GM19025 (cell line): Measurements from ENCODE around the gene PRKAR1A.
"Not testable (repeated sequence)": the region's sequence is repeated elsewhere in the genome, so short reads cannot be mapped to it uniquely, and the experiment has no call there.

Source experiments
- ATAC-seq: cut with Tn5 transposase; IDR thresholded peaks from one replicate; pipeline ENCODE4 v1.9.1; 2021; ENCODE audit warnings: mild to moderate bottlenecking, low read depth, moderate library complexity; ENCODE audit not compliant: unreplicated experiment

Gene PRKAR1A

DNA sequence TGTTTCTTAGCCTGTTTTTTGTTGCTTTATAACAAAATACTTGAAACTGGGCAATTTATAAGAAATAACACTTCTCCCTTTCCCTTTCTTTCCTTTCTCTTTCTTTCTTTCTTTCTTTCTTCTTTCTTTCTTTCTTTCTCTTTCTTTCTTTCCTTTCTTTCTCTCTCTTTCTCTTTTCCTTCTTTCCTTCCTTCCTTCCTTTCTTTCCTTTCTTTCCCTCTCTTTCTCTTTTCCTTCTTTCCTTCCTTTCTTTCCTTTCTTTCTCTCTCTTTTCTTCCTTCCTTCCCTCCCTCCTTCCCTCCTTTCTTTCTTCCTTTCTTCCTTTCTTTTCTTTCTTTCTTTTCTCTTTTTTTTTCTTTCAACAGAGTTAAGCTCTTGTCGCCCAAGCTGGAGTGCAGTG, 61.1 kb downstream of the PRKAR1A start:
- ATAC-seq: no peak

DNA sequence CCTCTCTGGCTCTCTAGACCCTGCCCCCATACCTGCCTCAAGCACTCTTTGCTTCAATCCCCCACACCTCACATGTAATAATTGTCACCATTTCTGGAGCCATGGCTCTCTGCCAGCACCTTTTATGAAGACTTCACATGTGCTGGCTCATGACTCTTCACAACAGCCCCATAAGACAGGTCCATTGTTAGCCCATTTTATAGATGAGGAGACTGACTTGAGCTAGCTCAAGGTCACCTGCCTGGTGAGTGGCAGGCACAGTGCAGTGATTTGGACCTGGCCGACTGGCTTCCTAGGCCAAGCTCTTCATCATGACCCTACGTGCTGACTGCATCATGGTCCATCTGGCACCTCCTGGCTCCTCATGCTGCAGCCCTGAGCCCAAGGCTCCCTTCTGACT, 63.9 kb downstream of the PRKAR1A start:
- no peak for ATAC-seq

GRCh38 chr17:68576811-68577496, 64.7 kb downstream of the PRKAR1A start:
- ATAC-seq: no peak

- no peak for ATAC-seq
These were observed 65.2 kb downstream of the PRKAR1A start for GRCh38 chr17:68577497-68577821.

GRCh38 chr17:68578236-68578635, 66.0 kb downstream of the PRKAR1A start:
- ATAC-seq: no peak

- no peak for ATAC-seq
These were observed 67.1 kb downstream of the PRKAR1A start for GRCh38 chr17:68579194-68579927.

- no peak for ATAC-seq
These were observed 68.1 kb downstream of the PRKAR1A start for GRCh38 chr17:68580236-68580770.

GRCh38 chr17:68581863-68582645, 69.8 kb downstream of the PRKAR1A start:
- no peak for ATAC-seq

GRCh38 chr17:68582867-68583266, 70.6 kb downstream of the PRKAR1A start:
- not testable (repeated sequence) for ATAC-seq

GRCh38 chr17:68584581-68585303, 72.5 kb downstream of the PRKAR1A start:
- no peak for ATAC-seq

- ATAC-seq: no peak
These were observed 73.4 kb downstream of the PRKAR1A start for GRCh38 chr17:68585643-68586042.

DNA sequence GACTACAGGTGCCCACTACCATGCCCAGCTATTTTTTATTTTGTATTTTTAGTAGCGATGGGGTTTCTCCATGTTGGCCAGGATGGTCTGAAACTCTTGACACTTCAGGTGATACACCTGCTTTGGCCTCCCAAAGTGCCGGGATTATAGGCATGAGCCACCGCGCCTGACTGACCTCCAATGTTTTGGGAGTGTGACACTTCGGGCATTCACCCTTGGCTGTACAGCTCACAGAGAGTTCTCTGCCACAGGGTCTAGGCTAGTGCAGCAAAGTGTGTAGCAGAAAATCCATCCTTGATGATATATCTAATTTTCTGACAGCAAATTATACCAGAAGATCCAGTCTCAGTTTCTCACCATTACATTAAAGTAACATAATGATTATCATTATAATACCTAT, 74.8 kb downstream of the PRKAR1A start:
- no peak for ATAC-seq

DNA sequence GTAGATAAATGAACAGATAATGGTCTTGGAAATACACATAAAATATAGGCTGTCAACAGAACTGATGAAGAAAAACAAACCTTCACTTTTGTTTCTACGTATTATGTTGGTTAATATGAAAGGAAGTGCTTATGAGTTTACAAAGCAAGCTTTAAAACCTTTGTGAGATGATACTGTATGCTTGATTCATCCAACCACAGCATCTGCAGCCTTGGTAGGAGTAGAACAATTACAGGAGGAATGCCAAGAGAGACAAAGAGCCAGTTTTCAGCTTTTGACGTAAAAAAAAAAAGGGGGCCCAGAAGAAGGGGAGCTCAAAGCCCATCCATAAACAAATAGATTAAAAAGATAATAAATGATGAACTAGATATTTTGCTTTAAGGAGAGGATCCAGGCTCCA, 75.6 kb downstream of the PRKAR1A start:
- ATAC-seq: no peak

DNA sequence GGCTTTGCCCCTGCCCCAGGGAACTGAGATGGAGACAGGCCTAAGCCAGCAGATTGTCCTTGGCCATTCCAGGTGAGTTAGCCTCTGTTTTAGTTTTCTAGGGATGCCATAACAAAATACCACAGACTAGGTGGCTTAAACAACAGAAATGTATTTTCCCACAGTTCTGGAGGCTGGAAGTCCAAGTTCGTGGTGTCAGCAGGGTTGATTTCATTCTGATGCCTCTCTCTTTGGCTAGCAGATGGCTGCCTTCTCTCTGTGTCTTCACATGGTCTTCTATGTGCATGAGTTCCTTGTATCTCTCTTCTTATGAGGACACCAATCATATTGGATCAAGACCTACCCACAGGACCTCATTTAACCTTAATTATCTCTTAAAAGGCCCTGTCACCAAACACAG, 76.1 kb downstream of the PRKAR1A start:
- no peak for ATAC-seq

GRCh38 chr17:68589086-68589485, 76.9 kb downstream of the PRKAR1A start:
- no peak for ATAC-seq

- ATAC-seq: no peak
These were observed 79.4 kb downstream of the PRKAR1A start for GRCh38 chr17:68591583-68591982.

- no peak for ATAC-seq
These were observed 79.8 kb downstream of the PRKAR1A start for GRCh38 chr17:68592009-68592408.

DNA sequence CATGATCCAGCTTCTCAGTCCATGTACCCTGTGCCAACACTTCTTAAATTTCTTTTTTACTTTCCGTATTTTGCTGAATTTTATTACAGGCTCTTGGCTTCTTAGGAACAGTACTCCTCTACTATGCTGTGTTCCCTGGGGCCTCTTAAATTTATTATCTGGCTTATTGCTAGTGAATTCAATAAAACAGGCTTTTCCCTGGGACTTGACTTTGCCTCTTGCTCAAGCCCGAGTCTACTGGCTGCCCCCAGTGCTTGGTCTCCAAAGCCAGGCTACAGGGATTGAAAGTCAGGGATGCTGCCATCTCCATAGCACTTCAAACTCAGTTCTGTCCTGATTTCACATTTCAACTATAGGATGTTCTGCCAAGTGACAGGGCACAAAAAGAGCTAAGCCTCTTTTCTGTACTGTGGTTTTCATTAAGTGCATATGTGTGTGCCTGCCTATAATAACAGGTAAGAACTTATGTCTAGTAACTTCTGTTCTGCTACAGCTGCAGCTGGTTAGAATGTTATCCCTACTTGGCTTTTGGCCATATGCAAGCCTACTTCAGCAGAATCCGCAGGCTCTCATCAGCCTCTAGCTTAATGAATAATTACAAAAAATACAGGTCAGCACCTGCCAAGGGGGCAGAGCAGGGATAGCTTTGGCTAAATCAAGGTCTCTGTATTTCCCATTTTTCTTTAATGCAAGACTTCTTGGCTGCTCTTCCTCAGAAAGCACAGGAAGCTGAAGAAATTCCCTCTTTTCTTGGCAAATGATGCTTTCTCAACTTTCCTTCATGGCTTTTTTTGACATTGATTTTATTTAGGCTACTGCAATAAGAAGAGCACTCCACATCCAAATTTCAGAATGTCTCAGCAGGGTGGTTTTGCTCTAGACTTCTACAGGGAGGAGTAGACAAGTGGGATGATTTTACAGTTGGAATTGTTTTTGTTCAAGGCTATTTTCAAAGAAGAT, 80.7 kb downstream of the PRKAR1A start:
- ATAC-seq: no peak

- ATAC-seq: no peak
These were observed 82.3 kb downstream of the PRKAR1A start for GRCh38 chr17:68594552-68594951.

DNA sequence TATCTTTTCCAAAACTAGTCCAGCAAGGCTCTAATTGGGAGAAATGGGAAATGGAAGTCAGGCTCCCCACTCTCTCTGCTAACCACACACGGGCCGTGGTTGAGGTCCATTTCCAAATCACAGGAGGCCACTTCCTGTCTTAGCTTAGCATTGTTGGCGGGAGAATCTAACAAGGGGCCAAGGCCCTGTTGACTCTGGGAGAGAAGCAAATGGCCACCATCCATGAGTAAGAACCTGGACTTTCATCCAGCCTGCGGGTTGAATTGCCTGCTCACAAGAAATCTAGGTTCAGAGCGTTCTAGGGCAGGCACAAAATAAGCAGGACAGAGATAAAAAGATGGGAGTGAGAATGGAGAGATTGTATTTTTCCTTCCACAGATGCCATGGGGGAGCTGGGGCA, 83.3 kb downstream of the PRKAR1A start:
- ATAC-seq: no peak
